H1 (cell line): ENCODE measurements around the gene OTOGL. TPM values are rescaled to one million over a fixed set of nuclear protein-coding genes. Genes with fewer than 3 reads are reported as not detected.

Experiments used
- CTCF ChIA-PET: fragments of 300-600 bp; sonication (Branson Sonifier 250); formaldehyde crosslinking; loops from one replicate; lab custom pipeline; 2021; ENCODE audit not compliant: partially characterized antibody; lab: Charles Lee
- POLR2A ChIA-PET: fragments of 300-600 bp; sonication (Branson Sonifier 250); formaldehyde crosslinking; loops from one replicate; lab custom pipeline; 2021; ENCODE audit warnings: inconsistent platforms; ENCODE audit not compliant: partially characterized antibody; lab: Charles Lee
- DNase-seq, 2 experiments: peaks; one replicate each; pipeline versions ENCODE4 v3.0.0 to v3.0.0-alpha.2; 2010 to 2022; ENCODE audit warnings: low spot score in 2 of 2, low read depth in 1 of 2, mixed read lengths in 1 of 2
- FAIRE-seq: peaks from 2 replicates; lab custom pipeline; 2011; peaks lifted over from hg19 to GRCh38; lab: Jason Lieb, UNC
- H2AFZ ChIP-seq: 2 replicates; pipeline ENCODE4 v1.8.1; 2012; ENCODE audit warnings: low read length, inconsistent platforms
- H2AK5ac ChIP-seq: 2 replicates; pipeline ENCODE4 v1.6.1; 2013; ENCODE audit warnings: low read depth, low read length
- H2BK120ac ChIP-seq: replicated peaks from 2 replicates; pipeline ENCODE3; 2013; ENCODE audit warnings: low read depth, low read length, inconsistent platforms
- H2BK12ac ChIP-seq: 2 replicates; pipeline ENCODE4 v1.6.1; 2013; ENCODE audit warnings: low read depth, low read length
- H2BK15ac ChIP-seq: 2 replicates; pipeline ENCODE4 v1.6.1; 2013; ENCODE audit warnings: low read length
- H2BK20ac ChIP-seq: 2 replicates; pipeline ENCODE4 v1.6.1; 2013; ENCODE audit warnings: low read length
- H2BK5ac ChIP-seq: 2 replicates; pipeline ENCODE4 v1.6.1; 2013; ENCODE audit warnings: low read depth, low read length
- H3K14ac ChIP-seq: 2 replicates; pipeline ENCODE4 v1.6.1; 2013; ENCODE audit warnings: inconsistent platforms; ENCODE audit not compliant: insufficient read length
- H3K18ac ChIP-seq: 2 replicates; pipeline ENCODE4 v1.6.1; 2013; ENCODE audit warnings: low read length; ENCODE audit errors: extremely low read depth
- H3K23ac ChIP-seq: 2 replicates; pipeline ENCODE4 v1.6.1; 2013; ENCODE audit warnings: inconsistent platforms; ENCODE audit not compliant: insufficient read length
- H3K23me2 ChIP-seq: 2 replicates; pipeline ENCODE4 v1.6.1; 2013; ENCODE audit warnings: low read depth, low read length
- H3K27ac ChIP-seq: 2 replicates; pipeline ENCODE4 v1.6.1; 2011; ENCODE audit warnings: low read depth, low read length, inconsistent platforms
- H3K27me3 ChIP-seq, 4 experiments: replicated peaks in 1 of 4; 1 replicate in 1 of 4; 2 replicates in 3 of 4; pipeline versions ENCODE4 v1.6.1 to v1.8.1; 2011 to 2013; ENCODE audit warnings: low read length in 3 of 4, mild to moderate bottlenecking in 3 of 4, inconsistent platforms in 2 of 4, mixed read lengths in 2 of 4, moderate library complexity in 1 of 4; ENCODE audit not compliant: control insufficient read depth in 3 of 4, insufficient read depth in 3 of 4; ENCODE audit errors: extremely low read depth in 1 of 4
- H3K36me3 ChIP-seq, 4 experiments: 2 replicates each; pipeline versions ENCODE4 v1.6.1 to v1.8.1; 2011 to 2013; ENCODE audit warnings: mild to moderate bottlenecking in 4 of 4, low read length in 3 of 4, moderate library complexity in 2 of 4, control low read depth in 1 of 4, inconsistent platforms in 1 of 4; ENCODE audit not compliant: insufficient read depth in 4 of 4, control insufficient read depth in 2 of 4
- H3K4ac ChIP-seq: replicated peaks from 2 replicates; pipeline ENCODE3; 2013; ENCODE audit warnings: low read length, low read depth, mixed read lengths, inconsistent platforms; ENCODE audit not compliant: insufficient read length
- H3K4me1 ChIP-seq, 4 experiments: replicated peaks in 1 of 4; 1 replicate in 1 of 4; 2 replicates in 3 of 4; pipeline versions ENCODE4 v1.6.1 to v1.8.1; 2011 to 2013; ENCODE audit warnings: low read length in 3 of 4, inconsistent platforms in 2 of 4, mixed read lengths in 1 of 4; ENCODE audit not compliant: insufficient read depth in 4 of 4, control insufficient read depth in 3 of 4
- H3K4me2 ChIP-seq, 2 experiments: 2 replicates each; pipeline versions ENCODE4 v1.6.1 to v1.8.1; 2011 to 2013; ENCODE audit warnings: low read depth in 2 of 2, low read length in 2 of 2, control low read depth in 1 of 2, inconsistent platforms in 1 of 2, mild to moderate bottlenecking in 1 of 2; ENCODE audit not compliant: insufficient read depth in 1 of 2
- H3K4me3 ChIP-seq, 4 experiments: fragments of 200-600, 300-600 bp in 1 of 4; sonication (generic), shearing (Covaris generic), sonication (Bioruptor Twin) in 1 of 4; 2 replicates each; pipeline versions ENCODE4 v1.5.1 to v1.8.1; 2011 to 2016; ENCODE audit warnings: low read length in 4 of 4, low read depth in 3 of 4, control low read depth in 2 of 4, inconsistent platforms in 2 of 4, mild to moderate bottlenecking in 2 of 4, mixed read lengths in 1 of 4, moderate library complexity in 1 of 4; ENCODE audit not compliant: insufficient read depth in 2 of 4; ENCODE audit errors: extremely low read depth in 1 of 4
- H3K56ac ChIP-seq: replicated peaks from 2 replicates; pipeline ENCODE3; 2013; ENCODE audit warnings: low read depth, mild to moderate bottlenecking, mixed read lengths, low read length, inconsistent platforms; ENCODE audit not compliant: insufficient read length
- H3K79me1 ChIP-seq: 2 replicates; pipeline ENCODE4 v1.6.1; 2013; ENCODE audit warnings: low read depth, low read length, control low read depth
- H3K79me2 ChIP-seq, 2 experiments: 2 replicates each; pipeline versions ENCODE4 v1.6.1 to v1.8.1; 2012 to 2013; ENCODE audit warnings: low read length in 2 of 2, mild to moderate bottlenecking in 2 of 2, inconsistent platforms in 1 of 2; ENCODE audit not compliant: insufficient read depth in 2 of 2, control insufficient read depth in 1 of 2
- H3K9ac ChIP-seq, 4 experiments: replicated peaks in 1 of 4; 1 replicate in 1 of 4; 2 replicates in 3 of 4; pipeline versions ENCODE4 v1.6.1 to v1.8.1; 2011 to 2013; ENCODE audit warnings: low read depth in 3 of 4, low read length in 3 of 4, control low read depth in 2 of 4, mild to moderate bottlenecking in 2 of 4, moderate library complexity in 2 of 4, inconsistent platforms in 1 of 4; ENCODE audit errors: extremely low read depth in 1 of 4
- H3K9me3 ChIP-seq, 2 experiments: 2 replicates each; pipeline versions ENCODE4 v1.6.1 to v1.8.1; 2012 to 2013; ENCODE audit warnings: mild to moderate bottlenecking in 2 of 2, moderate library complexity in 2 of 2, control low read depth in 1 of 2, inconsistent platforms in 1 of 2, low read depth in 1 of 2, low read length in 1 of 2, mixed read lengths in 1 of 2; ENCODE audit not compliant: insufficient read depth in 2 of 2
- H4K20me1 ChIP-seq, 2 experiments: replicated peaks in 1 of 2; 2 replicates each; pipeline versions ENCODE3 to v1.8.1; 2011 to 2013; ENCODE audit warnings: inconsistent platforms in 2 of 2, low read length in 2 of 2, mild to moderate bottlenecking in 1 of 2; ENCODE audit not compliant: insufficient read depth in 2 of 2, control insufficient read depth in 1 of 2
- H4K5ac ChIP-seq: 2 replicates; pipeline ENCODE4 v1.6.1; 2013; ENCODE audit warnings: low read length, low read depth, mixed read lengths, inconsistent platforms; ENCODE audit not compliant: insufficient read length
- H4K8ac ChIP-seq: 2 replicates; pipeline ENCODE4 v1.8.0; 2013; ENCODE audit warnings: mild to moderate bottlenecking, moderate library complexity, low read length, inconsistent platforms; ENCODE audit not compliant: insufficient read depth; ENCODE audit errors: extremely low read depth
- H4K91ac ChIP-seq: replicated peaks from 2 replicates; pipeline ENCODE3; 2013; ENCODE audit warnings: low read length, mixed read lengths, inconsistent platforms; ENCODE audit not compliant: insufficient read length
- ATF3 ChIP-seq: IDR thresholded peaks from 2 replicates; pipeline ENCODE4 v1.6.1; 2011; ENCODE audit warnings: low read depth, mild to moderate bottlenecking, low read length; ENCODE audit not compliant: insufficient read depth
- CEBPB ChIP-seq: IDR thresholded peaks from 2 replicates; pipeline ENCODE4 v1.6.1; 2012; ENCODE audit warnings: low read depth, low read length
- CTCF ChIP-seq, 3 experiments: IDR thresholded peaks; 1 replicate in 2 of 3; 2 replicates in 1 of 3; pipeline versions ENCODE4 v1.5.1 to v1.6.1; 2011; ENCODE audit warnings: low read length in 3 of 3, mild to moderate bottlenecking in 3 of 3, inconsistent platforms in 2 of 3, low read depth in 1 of 3, moderate library complexity in 1 of 3; ENCODE audit not compliant: insufficient read depth in 1 of 3; ENCODE audit errors: control extremely low read depth in 1 of 3
- EGR1 ChIP-seq: IDR thresholded peaks from 2 replicates; pipeline ENCODE4 v1.6.1; 2011; ENCODE audit warnings: low read depth, low read length, borderline replicate concordance
- EP300 ChIP-seq, 2 experiments: IDR thresholded peaks; 1 replicate in 1 of 2; 2 replicates in 1 of 2; pipeline ENCODE4 v1.6.1; 2011 to 2012; ENCODE audit warnings: low read depth in 2 of 2, low read length in 2 of 2, mild to moderate bottlenecking in 2 of 2, borderline replicate concordance in 1 of 2, inconsistent platforms in 1 of 2, moderate library complexity in 1 of 2
- GTF2F1 ChIP-seq: IDR thresholded peaks from 2 replicates; pipeline ENCODE4 v1.6.1; 2012; ENCODE audit warnings: low read depth, low read length, improper control_type of control experiment, borderline replicate concordance
- HDAC6 ChIP-seq: IDR thresholded peaks from one replicate; pipeline ENCODE4 v1.7.1; 2012; ENCODE audit warnings: low read depth, mild to moderate bottlenecking, inconsistent platforms, low read length, moderate library complexity
- NANOG ChIP-seq: IDR thresholded peaks from 2 replicates; pipeline ENCODE4 v1.6.1; 2011; ENCODE audit warnings: low read length, low read depth, mild to moderate bottlenecking, inconsistent platforms; ENCODE audit not compliant: insufficient read depth, poor library complexity, severe bottlenecking
- RAD21 ChIP-seq, 2 experiments: IDR thresholded peaks in 1 of 2; conservative IDR thresholded peaks in 1 of 2; 2 replicates each; pipeline ENCODE4 v1.6.1; 2011; ENCODE audit warnings: low read depth in 2 of 2, low read length in 2 of 2, improper control_type of control experiment in 1 of 2, inconsistent platforms in 1 of 2, mild to moderate bottlenecking in 1 of 2, moderate library complexity in 1 of 2
- SP1 ChIP-seq: IDR thresholded peaks from 2 replicates; pipeline ENCODE4 v1.6.1; 2011; ENCODE audit warnings: low read depth, low read length
- SRF ChIP-seq: IDR thresholded peaks from 2 replicates; pipeline ENCODE4 v1.6.1; 2011; ENCODE audit warnings: mild to moderate bottlenecking, low read depth, low read length, moderate library complexity
- WGBS, 2 experiments: shearing (Covaris generic) in 1 of 2; methylation state at CpG; one replicate each; pipeline versions ENCODE4 v1.1.6 to v1.1.7; 2013 to 2015; ENCODE audit warnings: low lambda C conversion rate in 2 of 2, mixed read lengths in 2 of 2, inconsistent platforms in 1 of 2, low coverage in 1 of 2, missing lambda C conversion rate in 1 of 2; ENCODE audit not compliant: insufficient replicate concordance in 2 of 2, insufficient coverage in 1 of 2, insufficient read length in 1 of 2; ENCODE audit errors: extremely low coverage in 1 of 2, missing lambda C conversion rate in 1 of 2; 5-methylcytosine and 5-hydroxymethylcytosine counted together
- polyA plus RNA-seq, 7 experiments: library from polyadenylated mRNA; depleted of rRNA in 3 of 7; stranded (reverse) in 5 of 7; unstranded in 2 of 7; fragments of >200 nt in 5 of 7; fragments of 200-250 nt in 2 of 7; gene quantifications; 1 replicate in 5 of 7; 2 replicates in 1 of 7; 4 replicates in 1 of 7; pipeline versions ENCODE4 v1.2.1 to v1.2.3, GENCODE V29; 2011 to 2013; ENCODE audit warnings: missing spikeins in 2 of 7, mixed read lengths in 2 of 7
- total RNA-seq: library from RNA; stranded (reverse); fragmentation: NEBNext Ultra II Directional; extraction: Animal tissue kit (Norgen Biotek cat#: 25700); gene quantifications from 2 replicates; pipeline ENCODE4 v1.2.1, GENCODE V29; 2021

The OTOGL gene
- total and polyA plus RNA-seq, 2 of the 8 experiments (the other 6 are each of a cell fraction or from before 2014, with no cell fraction given) = 0.12 to 0.17 TPM

GRCh38 chr12:80086025-80086424 is 13.3 kb upstream of the OTOGL start:
- Histone ChIP-seq H3K14ac (no peak overlapping the region), H3K23ac (no peak overlapping the region), H4K20me1 (no peaks in the 10 kb centered on the region), H4K8ac (no peak overlapping the region), H4K91ac (no peak overlapping the region), H3K4me2 (no peak overlapping the region), H2AFZ (no peak overlapping the region), H2BK20ac (no peak overlapping the region), H3K9me3 (no peaks in the 10 kb centered on the region; a peak in 2 of 4 replicates), H2BK120ac (no peak overlapping the region), H3K27me3 (no peaks in the 10 kb centered on the region), H3K56ac (no peak overlapping the region), H3K4ac (no peak overlapping the region), H3K79me2 (no peaks in the 10 kb centered on the region), H3K18ac (no peak overlapping the region), H4K5ac (no peak overlapping the region), H2BK15ac (no peak overlapping the region), H2BK5ac (no peak overlapping the region), H3K4me1 (peaks cover 0 to 7% (median 4%) of the 10 kb centered on the region in 4 experiments; a peak in 3 of 7 replicates), H3K79me1 (no peaks in the 10 kb centered on the region), H3K23me2 (peaks cover 1% of the 10 kb centered on the region; the same call in 1 of the 2 replicates), H2BK12ac (no peak overlapping the region), H2AK5ac (no peak overlapping the region), H3K36me3 (no peaks in the 10 kb centered on the region), H3K4me3 (no peak overlapping the region), H3K9ac (no peak overlapping the region), H3K27ac (no peak overlapping the region)
- DNase-seq = no peak
- CTCF ChIA-PET = no interaction called here
- POLR2A ChIA-PET = no interaction called here
- 91% methylated on average over 3 of the region's 3 CpGs; no CpG with 5 or more reads in 1 of the 2 experiments for WGBS, 2 experiments
- no peak for FAIRE-seq
- TF ChIP-seq HDAC6 (no peak), ATF3 (no peak), CTCF (IDR thresholded peaks at IDR 0.05; ENCODE audit: control extremely low read depth in 1 of 3, insufficient read depth in 1 of 3, low read depth in 1 of 3, low read length in 3 of 3) (no peak), SP1 (no peak), SRF (no peak), NANOG (no peak), GTF2F1 (no peak), EGR1 (no peak), RAD21 (IDR thresholded peaks at IDR 0.05 in 1 of 2, conservative IDR thresholded peaks at IDR 0.05 in 1 of 2; ENCODE audit: low read depth in 2 of 2, low read length in 2 of 2) (no peak), EP300 (IDR thresholded peaks at IDR 0.05; ENCODE audit: borderline replicate concordance in 1 of 2, low read depth in 2 of 2, low read length in 2 of 2) (no peak), CEBPB (no peak)
